Aorta (tissue), 5 donors: ENCODE results near the gene TP53I13. TPM values are rescaled to one million over a fixed set of nuclear protein-coding genes. Genes with fewer than 3 reads are reported as not detected.

Experiments used
- ATAC-seq: fragments of 200-7000 bp; cut with Tn5 transposase; one replicate; pipeline ENCODE4 v1.9.1; 2022; ENCODE audit warnings: moderate library complexity; ENCODE audit not compliant: low FRiP score
- DNase-seq, 2 donors: peaks; one replicate each; pipeline ENCODE4 v3.0.0-alpha.2; 2020
- H3K27ac ChIP-seq, 2 donors: one replicate each; pipeline ENCODE4 v1.5.1; 2013; ENCODE audit warnings: low read length in 2 of 2, mild to moderate bottlenecking in 2 of 2, moderate library complexity in 2 of 2, control low read depth in 1 of 2, inconsistent platforms in 1 of 2, low read depth in 1 of 2
- H3K27me3 ChIP-seq, 2 donors: one replicate each; pipeline ENCODE4 v1.6.1; 2013; ENCODE audit warnings: control low read depth in 1 of 2, low read length in 1 of 2, mild to moderate bottlenecking in 1 of 2, moderate library complexity in 1 of 2; ENCODE audit not compliant: insufficient read depth in 2 of 2, control insufficient read depth in 1 of 2
- H3K36me3 ChIP-seq, 2 donors: one replicate each; pipeline ENCODE4 v1.6.1; 2013; ENCODE audit warnings: control low read depth in 1 of 2, low read length in 1 of 2, mild to moderate bottlenecking in 1 of 2; ENCODE audit not compliant: insufficient read depth in 2 of 2, control insufficient read depth in 1 of 2
- H3K4me1 ChIP-seq, 2 donors: one replicate each; pipeline ENCODE4 v1.6.1; 2013; ENCODE audit warnings: low read length in 2 of 2, control low read depth in 1 of 2, mild to moderate bottlenecking in 1 of 2, moderate library complexity in 1 of 2; ENCODE audit not compliant: insufficient read depth in 2 of 2, control insufficient read depth in 1 of 2
- H3K4me3 ChIP-seq, 2 donors: one replicate each; pipeline ENCODE4 v1.5.1; 2013; ENCODE audit warnings: low read length in 2 of 2, control low read depth in 1 of 2, mild to moderate bottlenecking in 1 of 2
- H3K9me3 ChIP-seq: one replicate; pipeline ENCODE4 v1.6.1; 2013; ENCODE audit warnings: mild to moderate bottlenecking, low read length; ENCODE audit not compliant: control insufficient read depth
- WGBS, 2 donors: extraction: QIAGEN DNeasy Blood & Tissue Kit; methylation state at CpG; one replicate each; pipeline ENCODE4 v1.1.7; 2013; 5-methylcytosine and 5-hydroxymethylcytosine counted together
- intact Hi-C, 2 donors: fragments of 100-400 bp; cut with DNase I; formaldehyde crosslinking; loops; one replicate each; pipeline versions ENCODE4 v1.14.2 to v1.15.0; 2022
- polyA plus RNA-seq, 2 donors: library from polyadenylated mRNA; stranded (reverse); fragments of 200-250 nt; gene quantifications; one replicate each; pipeline ENCODE4 v1.2.3, GENCODE V29; 2013
- total RNA-seq, 2 donors: library from RNA; stranded (reverse); fragmentation: NEBNext Ultra II Directional; extraction: Animal tissue kit (Norgen Biotek cat#: 25700); gene quantifications; one replicate each; pipeline ENCODE4 v1.2.1, GENCODE V29; 2021
- donor health status: healthy with polysubstance abuse.
- donor health status: Bipolar disorder and iron deficiency.
- donor health status: DM: no; HTN: no; CAD: no.
- donor health status: DM: no; HTN: no; CAD: no.
- donor health status: DM: yes; HTN: yes; CAD: no.

TP53I13 gene
- total and polyA plus RNA-seq, 4 donors: 18.4 to 122 (median 33.0) TPM

GRCh38 chr17:29608986-29609385 is 40.5 kb downstream of the TP53I13 start:
- 92 to 95% methylated on average over 15 of the region's 15 CpGs for WGBS, 2 donors
- intact Hi-C loops: no loop called here
- H3K27me3 ChIP-seq: no peaks in the 10 kb centered on the region
- ATAC-seq (no peak), DNase-seq (peak in 1 of 2 donors; percentile 75)
- no peak overlapping the region for H3K27ac ChIP-seq
- no peaks in the 10 kb centered on the region for H3K4me1 ChIP-seq
- H3K9me3 ChIP-seq: no peaks in the 10 kb centered on the region
- H3K36me3 ChIP-seq: no peaks in the 10 kb centered on the region
- no peak overlapping the region for H3K4me3 ChIP-seq

GRCh38 chr17:29610395-29610794 is 41.9 kb downstream of the TP53I13 start:
- 83 to 86% methylated on average over 3 of the region's 3 CpGs for WGBS, 2 donors

GRCh38 chr17:29611351-29612093 is 43.0 kb downstream of the TP53I13 start:
- H3K4me1 ChIP-seq: no peaks in the 10 kb centered on the region
- H3K27ac ChIP-seq: no peak overlapping the region
- H3K9me3 ChIP-seq: no peaks in the 10 kb centered on the region
- DNase-seq (peak in 1 of 2 donors; percentile 55), ATAC-seq (no peak)
- no peaks in the 10 kb centered on the region for H3K27me3 ChIP-seq
- WGBS, 2 donors: 96% methylated on average over 11 of the region's 11 CpGs
- H3K36me3 ChIP-seq: no peaks in the 10 kb centered on the region
- intact Hi-C loops: no loop called here
- no peak overlapping the region for H3K4me3 ChIP-seq

More at GRCh38 chr17:29610395-29610794, 41.9 kb downstream of the TP53I13 start:
- Histone ChIP-seq H3K4me1 (no peaks in the 10 kb centered on the region), H3K4me3 (no peak overlapping the region), H3K9me3 (no peaks in the 10 kb centered on the region), H3K36me3 (no peaks in the 10 kb centered on the region), H3K27ac (no peak overlapping the region), H3K27me3 (no peaks in the 10 kb centered on the region)
- intact Hi-C loops: no loop called here
- DNase-seq: no peak
- no peak for ATAC-seq

- Histone ChIP-seq H3K4me3 (no peak overlapping the region), H3K9me3 (no peaks in the 10 kb centered on the region), H3K27me3 (no peaks in the 10 kb centered on the region), H3K4me1 (no peaks in the 10 kb centered on the region), H3K27ac (no peak overlapping the region), H3K36me3 (no peaks in the 10 kb centered on the region)
- no peak for ATAC-seq
- intact Hi-C loops: no loop called here
- DNase-seq: no peak
- WGBS, 2 donors: 96 to 97% methylated on average over 12 of the region's 12 CpGs
Observed at GRCh38 chr17:29612094-29612403, 43.5 kb downstream of the TP53I13 start.

- Histone ChIP-seq H3K9me3 (no peaks in the 10 kb centered on the region), H3K36me3 (no peaks in the 10 kb centered on the region), H3K4me1 (no peaks in the 10 kb centered on the region), H3K27me3 (no peaks in the 10 kb centered on the region), H3K4me3 (no peak overlapping the region), H3K27ac (no peak overlapping the region)
- DNase-seq (no peak), ATAC-seq (peak; percentile 2)
- intact Hi-C loops: no loop called here
- 53 to 54% methylated on average over 75 to 85 of the region's 85 CpGs for WGBS, 2 donors
Observed at GRCh38 chr17:29612404-29613280, 44.1 kb downstream of the TP53I13 start.

GRCh38 chr17:29613352-29613837 is 44.9 kb downstream of the TP53I13 start:
- no peaks in the 10 kb centered on the region for H3K36me3 ChIP-seq
- ATAC-seq (peak; percentile 83), DNase-seq (peak; percentile 96 to 99)
- H3K27ac ChIP-seq: no peak overlapping the region
- intact Hi-C loops: no loop called here
- H3K27me3 ChIP-seq: no peaks in the 10 kb centered on the region
- H3K9me3 ChIP-seq: no peaks in the 10 kb centered on the region
- WGBS, 2 donors: 1% methylated on average over 22 to 50 of the region's 50 CpGs
- no peaks in the 10 kb centered on the region for H3K4me1 ChIP-seq
- H3K4me3 ChIP-seq: no peak overlapping the region

GRCh38 chr17:29613856-29614255 is 45.4 kb downstream of the TP53I13 start:
- H3K27me3 ChIP-seq: no peaks in the 10 kb centered on the region
- DNase-seq (no peak), ATAC-seq (no peak)
- intact Hi-C loops: no loop called here
- H3K36me3 ChIP-seq: no peaks in the 10 kb centered on the region
- no peaks in the 10 kb centered on the region for H3K9me3 ChIP-seq
- H3K27ac ChIP-seq: no peak overlapping the region
- WGBS, 2 donors: 23 to 24% methylated on average over 13 of the region's 13 CpGs
- no peaks in the 10 kb centered on the region for H3K4me1 ChIP-seq
- H3K4me3 ChIP-seq: no peak overlapping the region

DNA sequence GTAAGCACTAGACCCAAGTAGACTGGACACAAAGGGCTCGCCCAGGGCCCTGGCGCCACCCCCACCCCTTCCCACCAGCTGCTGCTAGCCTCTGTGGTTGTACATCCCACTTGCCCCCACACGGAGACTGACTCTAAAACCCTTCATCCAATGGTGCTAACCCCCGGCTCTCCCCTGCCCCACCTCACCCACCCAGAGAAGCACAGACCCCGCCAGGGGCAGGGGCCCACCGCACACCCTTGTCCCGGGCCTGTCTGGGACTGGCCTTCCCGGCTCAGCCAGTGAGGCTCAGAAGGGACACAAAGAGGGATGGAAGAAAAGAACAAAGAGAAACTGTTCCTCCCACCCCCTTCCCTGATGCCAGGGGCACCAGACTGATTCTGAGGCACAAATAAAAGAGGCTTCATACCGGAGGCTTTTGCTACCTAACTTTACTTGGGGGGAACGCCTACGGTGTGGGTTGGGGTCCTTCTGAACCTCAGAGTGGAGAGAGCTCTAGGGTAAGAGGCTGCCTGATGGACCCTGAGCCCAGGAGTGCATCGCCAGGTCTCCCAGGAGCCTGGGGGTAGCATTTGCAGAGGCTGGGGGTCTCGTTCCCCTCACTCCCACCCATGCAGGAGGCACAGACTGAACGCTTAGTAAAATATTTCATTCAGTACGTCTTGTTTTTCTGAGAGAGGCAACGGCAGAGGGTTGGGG is 46.0 kb downstream of the TP53I13 start:
- ATAC-seq (no peak), DNase-seq (no peak)
- Histone ChIP-seq H3K27ac (no peak overlapping the region), H3K9me3 (no peaks in the 10 kb centered on the region), H3K4me1 (no peaks in the 10 kb centered on the region), H3K4me3 (no peak overlapping the region), H3K27me3 (no peaks in the 10 kb centered on the region), H3K36me3 (no peaks in the 10 kb centered on the region)
- WGBS, 2 donors: 74 to 77% methylated on average over 14 to 16 of the region's 16 CpGs
- intact Hi-C loops: no loop called here
